Keratinocyte (primary cell): Measurements from ENCODE around the gene FLAD1.

Source experiments
- EZH2 ChIP-seq: IDR thresholded peaks from one replicate; pipeline ENCODE4 v1.6.1; 2012; ENCODE audit warnings: inconsistent platforms, mild to moderate bottlenecking, low read length, moderate library complexity
- TF ChIP-seq, protein P1 (sequence below), 3 experiments: IDR thresholded peaks in 1 of 3; conservative IDR thresholded peaks in 1 of 3; optimal IDR thresholded peaks in 1 of 3; 2 replicates in 2 of 3; 3 replicates in 1 of 3; pipeline versions ENCODE3 to v1.5.1; 2011; ENCODE audit warnings: low read length in 3 of 3, mild to moderate bottlenecking in 3 of 3, moderate library complexity in 2 of 3, control low read depth in 1 of 3, inconsistent platforms in 1 of 3; ENCODE audit not compliant: insufficient read depth in 2 of 3; ENCODE audit errors: extremely low read depth in 1 of 3

GRCh38 chr1:154982341-154982740, 803 bp upstream of the FLAD1 start:
- TF ChIP-seq, protein P1, sequence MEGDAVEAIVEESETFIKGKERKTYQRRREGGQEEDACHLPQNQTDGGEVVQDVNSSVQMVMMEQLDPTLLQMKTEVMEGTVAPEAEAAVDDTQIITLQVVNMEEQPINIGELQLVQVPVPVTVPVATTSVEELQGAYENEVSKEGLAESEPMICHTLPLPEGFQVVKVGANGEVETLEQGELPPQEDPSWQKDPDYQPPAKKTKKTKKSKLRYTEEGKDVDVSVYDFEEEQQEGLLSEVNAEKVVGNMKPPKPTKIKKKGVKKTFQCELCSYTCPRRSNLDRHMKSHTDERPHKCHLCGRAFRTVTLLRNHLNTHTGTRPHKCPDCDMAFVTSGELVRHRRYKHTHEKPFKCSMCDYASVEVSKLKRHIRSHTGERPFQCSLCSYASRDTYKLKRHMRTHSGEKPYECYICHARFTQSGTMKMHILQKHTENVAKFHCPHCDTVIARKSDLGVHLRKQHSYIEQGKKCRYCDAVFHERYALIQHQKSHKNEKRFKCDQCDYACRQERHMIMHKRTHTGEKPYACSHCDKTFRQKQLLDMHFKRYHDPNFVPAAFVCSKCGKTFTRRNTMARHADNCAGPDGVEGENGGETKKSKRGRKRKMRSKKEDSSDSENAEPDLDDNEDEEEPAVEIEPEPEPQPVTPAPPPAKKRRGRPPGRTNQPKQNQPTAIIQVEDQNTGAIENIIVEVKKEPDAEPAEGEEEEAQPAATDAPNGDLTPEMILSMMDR (optimal IDR thresholded peaks at IDR 0.05 in 1 of 3, IDR thresholded peaks at IDR 0.05 in 1 of 3, conservative IDR thresholded peaks at IDR 0.05 in 1 of 3; ENCODE audit: extremely low read depth in 1 of 3, insufficient read depth in 2 of 3, low read length in 3 of 3), result no peak
- no peak for TF ChIP-seq EZH2
